Vein endothelial cell (primary cell): ENCODE results near the gene NIPSNAP2. TPM values are rescaled to one million over a fixed set of nuclear protein-coding genes. Genes with fewer than 3 reads are reported as not detected.

Experiments
- total RNA-seq: library from RNA; depleted of rRNA; stranded (reverse); fragments of >200 nt; gene quantifications from 2 replicates; pipeline ENCODE4 v1.2.3, GENCODE V29; 2012

The NIPSNAP2 gene
- total RNA-seq = 60.7 and 69.9 TPM in 2 replicates

DNA sequence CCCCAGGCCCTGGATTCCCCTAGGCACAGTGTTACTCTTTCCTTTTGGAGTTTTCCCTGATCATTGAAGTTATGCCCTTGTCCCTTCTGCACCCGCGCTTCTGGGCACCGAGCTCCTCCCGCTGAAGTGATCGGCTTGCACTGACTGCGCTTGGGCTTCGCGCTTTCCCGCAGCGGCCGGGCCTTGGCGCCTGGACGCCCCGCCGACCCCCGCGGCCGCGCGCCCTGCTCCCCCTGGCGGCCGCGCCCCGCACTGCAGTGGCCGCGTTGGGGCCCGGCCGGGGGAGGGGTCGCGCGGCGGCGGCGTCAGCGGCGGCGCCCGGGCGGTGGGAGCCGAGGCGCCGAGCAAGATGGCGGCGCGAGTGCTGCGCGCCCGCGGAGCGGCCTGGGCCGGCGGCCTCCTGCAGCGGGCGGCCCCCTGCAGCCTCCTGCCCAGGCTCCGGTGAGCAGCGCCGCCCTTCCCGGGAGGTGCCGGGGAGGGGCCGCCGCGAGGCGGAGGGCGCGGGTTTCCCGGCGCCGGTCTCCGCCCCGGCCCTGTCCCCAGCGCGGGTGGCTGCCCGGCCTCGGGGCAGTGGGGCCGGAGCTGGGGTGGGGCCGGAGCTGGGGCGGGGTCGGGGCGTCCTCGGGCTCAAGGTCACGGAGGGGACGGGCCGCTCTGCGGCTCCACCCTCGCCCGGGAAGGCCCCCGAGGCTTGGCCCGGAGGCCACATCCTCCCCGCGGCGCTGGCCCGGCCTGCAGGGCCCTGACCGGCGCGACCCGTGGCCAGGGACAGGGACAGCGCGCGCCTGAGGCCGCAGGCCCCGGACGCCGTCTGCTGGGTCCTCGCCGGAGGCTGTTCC is at the start of gene NIPSNAP2:
TSS of gene NIPSNAP2 (plus strand) at position 325 of the 839 bp plus-strand sequence. CDS start at position 350, 25 bp downstream.

DNA sequence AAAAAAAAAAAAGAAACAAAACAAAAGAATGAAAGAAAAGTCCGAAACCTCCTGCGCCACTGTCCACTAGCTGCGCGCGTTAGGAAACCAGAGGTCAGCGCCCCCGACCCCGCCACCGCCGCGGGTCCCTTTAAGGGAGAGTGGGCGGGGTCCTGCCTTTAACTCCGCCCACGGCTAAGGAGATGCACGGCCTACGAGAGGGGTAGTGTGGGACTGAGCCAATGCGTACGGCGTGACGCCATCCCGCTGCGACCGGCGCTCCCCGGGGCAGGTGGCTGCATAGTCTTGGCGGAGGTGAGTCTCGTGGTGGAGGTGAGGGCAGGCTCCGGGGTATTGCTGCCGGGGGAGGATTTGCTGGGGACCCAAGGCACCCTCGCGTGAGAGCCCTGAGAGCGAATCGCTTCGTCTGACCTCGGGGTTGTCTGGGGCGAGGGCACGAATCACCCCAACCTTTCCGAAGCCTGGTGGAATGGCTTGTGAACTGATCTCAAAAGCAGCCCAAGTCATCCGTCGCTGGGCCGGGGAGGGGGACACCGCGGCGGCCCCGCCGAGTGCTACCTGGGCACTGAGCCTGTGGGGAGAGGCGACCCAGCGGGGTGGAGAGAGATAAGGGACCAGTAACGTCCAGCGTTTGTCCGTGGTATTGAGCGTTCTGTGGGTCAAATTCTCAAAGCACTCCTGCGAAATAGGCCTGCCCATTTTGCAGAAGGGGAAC is 12.6 kb upstream of the NIPSNAP2 start, which contains the start of gene MRPS17:
TSS of gene MRPS17 (plus strand) at position 241 of the 715 bp plus-strand sequence. CDS start 1,319 bp downstream, outside the sequence.

Other genes with a start within 250 kb of the NIPSNAP2 start
- gene SEPTIN14, start 101.8 kb upstream of the NIPSNAP2 start, total RNA-seq = not detected in 2 replicates
- 2.9 and 5.1 TPM in 2 replicates for gene ZNF713, start 77.1 kb upstream of the NIPSNAP2 start, total RNA-seq
- gene MRPS17, start 12.7 kb upstream of the NIPSNAP2 start, total RNA-seq = 17.0 and 20.2 TPM in 2 replicates
- gene PSPH, start 86.9 kb downstream of the NIPSNAP2 start, total RNA-seq = 33.1 and 40.8 TPM in 2 replicates
- 212 and 247 TPM in 2 replicates for gene CCT6A, start 87.2 kb downstream of the NIPSNAP2 start, total RNA-seq
- 135 and 161 TPM in 2 replicates for gene SUMF2, start 99.7 kb downstream of the NIPSNAP2 start, total RNA-seq
- gene PHKG1, start 128.4 kb downstream of the NIPSNAP2 start, total RNA-seq = 0.19 and 0.33 TPM in 2 replicates
- 323 and 364 TPM in 2 replicates for gene CHCHD2, start 141.9 kb downstream of the NIPSNAP2 start, total RNA-seq
- not detected in 2 replicates for gene NUPR2, start 151.8 kb downstream of the NIPSNAP2 start, total RNA-seq